Measurements from ENCODE around the gene C6orf15.
A peak's percentile ranks its signal among the peaks of the same experiment; 100 is the strongest.

The C6orf15 gene

GRCh38 chr6:31112478-31112877, at the start of gene C6orf15:
Gene C6orf15 (minus strand): TSS chr6:31112575. CDS start chr6:31112555, 20 bp downstream.
- no peak for DNase-seq

DNA sequence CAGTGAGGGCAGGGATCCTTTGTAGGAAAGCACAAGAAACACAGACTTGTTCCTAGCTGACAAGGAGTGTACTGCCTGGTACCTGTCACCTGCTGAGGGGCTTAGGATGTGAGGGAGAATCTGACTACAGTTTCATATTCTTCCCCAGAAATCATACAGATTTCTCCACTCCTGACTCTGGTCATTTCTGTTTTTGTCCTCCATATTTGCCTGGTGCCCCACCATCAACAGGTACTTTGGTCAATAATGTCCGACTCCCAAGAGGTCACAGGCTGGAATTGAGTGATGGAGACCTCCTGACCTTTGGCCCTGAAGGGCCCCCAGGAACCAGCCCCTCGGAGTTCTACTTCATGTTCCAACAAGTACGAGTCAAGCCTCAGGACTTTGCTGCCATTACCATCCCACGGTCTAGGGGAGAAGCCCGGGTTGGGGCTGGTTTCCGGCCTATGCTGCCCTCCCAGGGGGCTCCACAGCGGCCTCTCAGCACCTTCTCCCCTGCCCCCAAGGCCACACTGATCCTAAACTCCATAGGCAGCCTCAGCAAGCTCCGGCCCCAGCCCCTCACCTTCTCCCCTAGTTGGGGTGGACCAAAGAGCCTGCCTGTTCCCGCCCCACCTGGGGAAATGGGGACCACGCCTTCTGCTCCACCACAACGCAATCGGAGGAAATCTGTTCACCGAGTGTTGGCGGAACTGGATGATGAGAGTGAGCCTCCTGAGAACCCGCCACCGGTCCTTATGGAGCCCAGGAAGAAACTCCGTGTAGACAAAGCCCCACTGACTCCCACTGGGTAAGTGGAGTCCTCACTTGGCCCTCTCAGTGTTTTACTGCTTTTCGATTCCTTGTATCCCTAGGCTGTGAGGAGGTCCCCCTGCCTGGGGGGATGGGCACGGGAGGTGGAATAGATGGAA, 49.1 kb upstream of the C6orf15 start:
- no peak for DNase-seq

- peak; percentile 52 for DNase-seq
Measured at GRCh38 chr6:31158863-31159855, 46.8 kb upstream of the C6orf15 start.

DNA sequence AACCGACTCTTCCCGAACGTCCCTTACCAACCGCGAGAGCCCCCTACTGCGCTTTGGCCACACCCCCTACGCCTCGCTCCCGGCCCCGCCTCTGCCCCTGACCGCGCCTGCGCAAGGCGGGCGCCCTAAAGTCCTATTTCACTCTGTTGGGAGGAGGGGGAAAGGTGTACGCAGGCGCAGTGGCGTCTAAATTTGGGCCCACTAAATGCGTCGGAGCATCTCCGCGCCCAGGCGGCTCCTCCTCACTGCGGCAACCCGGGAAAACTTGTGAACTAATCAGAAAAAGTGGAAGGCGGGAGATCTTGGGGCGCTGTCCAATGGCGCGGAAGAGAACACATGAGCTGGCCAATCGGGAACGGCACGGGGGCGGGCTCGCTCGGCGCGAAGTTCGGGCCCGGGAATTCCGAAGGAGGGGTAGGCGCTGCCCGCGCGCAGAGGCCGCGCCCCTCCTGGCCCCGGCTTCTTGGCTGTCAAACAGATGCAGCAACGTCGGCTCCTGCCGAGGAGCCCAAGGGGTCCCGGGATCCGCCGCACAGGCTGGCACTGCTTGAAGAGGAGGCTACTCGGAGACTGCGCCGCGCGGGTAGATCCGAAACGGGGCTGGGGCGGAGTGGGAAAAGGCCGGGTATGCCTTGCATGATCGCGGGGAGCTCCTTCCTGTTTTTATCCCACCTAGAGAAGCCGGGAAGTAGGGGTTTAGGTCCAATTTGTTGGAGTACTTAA, 45.9 kb upstream of the C6orf15 start, which contains the start of gene TCF19:
Gene TCF19, plus strand, starts transcription at position 450 of the 723 bp plus-strand sequence. CDS start 881 bp downstream, outside the sequence.
- DNase-seq, result peak; percentile 100

DNA sequence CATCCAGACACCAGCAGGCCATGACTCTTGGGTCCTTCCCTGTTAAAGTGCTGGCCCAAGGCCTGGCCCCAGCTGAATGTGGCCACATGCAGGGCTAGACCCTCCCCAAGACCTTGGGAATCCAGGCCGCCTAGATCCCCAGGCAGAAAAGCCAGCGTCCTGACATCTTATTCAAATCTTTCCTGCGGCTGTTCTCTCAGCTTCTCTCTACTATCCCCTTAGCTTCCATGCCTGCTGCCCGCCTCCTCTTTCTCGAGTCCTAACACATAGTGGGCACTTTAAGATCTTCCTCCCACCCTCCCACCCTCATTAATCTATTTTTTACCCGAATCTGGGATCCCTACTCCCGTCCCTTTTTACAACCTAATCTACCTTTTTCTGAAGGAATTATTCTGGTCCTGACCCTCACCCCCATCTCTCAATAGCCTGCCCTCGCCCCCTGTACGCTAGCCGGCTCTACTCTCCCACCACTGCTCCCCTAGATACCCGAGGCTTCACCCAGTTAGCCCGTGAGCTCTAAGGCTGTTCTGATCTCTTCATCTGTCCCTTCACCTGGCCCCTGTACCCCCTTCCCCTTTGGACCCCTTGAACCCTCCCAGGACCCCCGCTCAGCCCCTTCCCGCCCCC, 45.3 kb upstream of the C6orf15 start, which contains the start of gene CCHCR1:
Gene CCHCR1, minus strand, starts transcription at position 290 of the 627 bp plus-strand sequence. Its CDS starts 202 bp downstream, at position 88.
- no peak for DNase-seq

DNA sequence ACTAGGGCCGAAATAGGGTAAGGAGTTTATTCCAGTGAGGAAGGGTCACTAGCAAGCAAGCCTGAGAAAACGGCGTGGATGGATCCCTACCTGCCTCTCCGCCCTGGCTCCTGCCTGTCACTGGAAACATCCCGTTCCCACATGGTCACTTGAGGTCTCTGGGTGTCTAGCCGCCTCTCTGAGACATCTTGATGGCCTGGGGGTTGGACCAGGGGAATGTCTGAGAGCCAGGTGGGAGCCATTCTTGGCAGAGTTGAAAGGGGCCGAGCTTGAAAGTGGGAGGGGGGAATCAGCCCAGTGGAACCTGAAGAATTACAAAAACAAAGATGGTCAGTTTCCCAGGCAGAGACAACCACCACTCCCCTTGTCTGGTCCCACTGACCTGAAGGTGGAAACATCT, 44.3 kb upstream of the C6orf15 start:
- DNase-seq, result no peak

- no peak for DNase-seq
Measured at GRCh38 chr6:31154436-31154835, 42.1 kb upstream of the C6orf15 start.

DNA sequence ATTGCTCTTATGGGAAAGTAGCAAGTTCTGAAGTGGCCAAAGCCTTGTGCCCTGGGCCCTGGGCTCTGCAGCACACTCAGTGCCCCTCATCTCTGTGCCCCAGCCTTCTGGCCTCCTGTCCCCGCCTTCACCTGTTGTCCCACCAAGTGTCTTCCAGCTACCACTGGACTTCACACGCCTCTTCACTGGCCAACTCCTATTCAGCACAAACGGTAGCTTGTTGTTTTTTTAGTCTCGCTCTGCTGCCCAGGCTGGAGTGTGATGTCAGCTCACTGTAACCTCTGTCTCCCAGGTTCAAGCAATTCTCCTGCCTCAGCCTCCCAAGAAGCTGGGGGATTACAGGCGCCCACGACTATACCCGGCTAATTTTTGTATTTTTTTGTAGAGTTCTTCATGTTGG, 40.4 kb upstream of the C6orf15 start:
- DNase-seq, result no peak

GRCh38 chr6:31149827-31150447, 37.6 kb upstream of the C6orf15 start:
- no peak for DNase-seq

DNA sequence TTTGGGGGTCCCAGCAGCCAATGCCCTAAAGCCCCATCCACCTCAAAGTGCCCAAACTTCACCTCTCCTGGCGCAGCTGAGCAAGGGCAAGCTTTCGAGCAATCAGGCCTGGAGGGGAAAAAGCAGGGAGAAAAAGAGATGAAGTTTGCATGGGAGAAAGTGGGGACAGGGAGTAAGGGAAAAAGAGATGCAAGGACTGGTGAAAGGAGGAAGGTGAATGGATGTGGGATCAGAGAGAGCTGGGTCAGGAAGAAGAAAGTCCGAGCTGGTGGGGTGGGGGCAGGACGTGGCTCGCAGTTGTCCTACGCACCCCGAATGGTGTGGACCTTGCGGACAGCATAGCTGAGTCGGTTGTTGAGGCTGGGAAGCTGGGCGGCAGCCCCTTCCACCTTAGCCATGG, 33.0 kb upstream of the C6orf15 start:
- DNase-seq, result no peak

DNA sequence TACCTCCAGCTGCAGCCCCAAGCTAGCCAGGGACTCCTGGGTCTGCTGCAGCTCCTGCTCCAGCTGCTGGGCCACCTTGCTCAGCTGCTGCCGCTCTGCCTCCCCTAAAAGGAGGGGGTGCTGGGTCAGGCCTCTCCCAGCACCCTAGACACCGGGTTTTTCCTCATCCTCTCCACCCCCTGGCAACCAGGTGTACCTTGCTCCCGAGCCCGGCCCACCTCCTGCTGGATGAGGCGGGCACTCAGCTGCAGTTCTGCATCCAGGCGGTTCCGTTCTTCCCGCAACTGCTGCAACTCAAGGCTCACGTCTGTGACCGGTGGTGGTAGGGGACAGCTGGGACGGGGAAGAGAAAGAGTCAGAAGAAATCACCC, 32.6 kb upstream of the C6orf15 start:
- no peak for DNase-seq

DNA sequence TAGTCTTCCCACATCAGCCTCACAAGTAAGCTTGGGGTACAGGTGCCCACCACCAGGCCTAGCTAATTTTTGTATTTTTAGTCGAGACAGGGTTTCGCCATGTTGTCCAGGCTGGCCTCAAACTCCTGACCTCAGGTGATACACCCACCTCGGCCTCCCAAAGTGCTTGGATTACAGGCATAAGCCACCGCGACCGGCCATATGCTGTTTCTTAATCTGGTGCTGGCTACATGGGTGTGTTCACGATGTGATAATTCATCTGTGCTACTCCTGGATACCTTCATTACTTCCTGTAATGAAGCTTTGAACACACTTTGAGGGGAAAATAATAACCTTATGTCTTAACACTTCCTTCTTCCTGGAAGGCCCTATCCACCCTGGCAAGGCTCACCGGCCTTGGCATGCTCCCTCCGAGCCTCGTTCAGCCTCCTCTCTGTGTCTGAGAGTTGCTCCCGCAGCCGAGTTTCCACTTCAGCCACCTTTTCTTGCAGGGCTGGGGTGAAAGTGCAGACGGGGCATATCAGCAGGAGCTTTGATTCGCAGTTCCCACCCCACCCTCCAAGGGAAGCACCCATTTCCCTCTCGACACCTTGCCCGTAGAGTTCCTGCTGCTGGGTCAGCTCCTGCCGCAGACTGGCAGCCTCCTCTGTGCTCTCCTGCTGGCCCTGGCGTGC, 32.1 kb upstream of the C6orf15 start:
- DNase-seq, result no peak

GRCh38 chr6:31143148-31143547, 30.8 kb upstream of the C6orf15 start:
- DNase-seq, result no peak

DNA sequence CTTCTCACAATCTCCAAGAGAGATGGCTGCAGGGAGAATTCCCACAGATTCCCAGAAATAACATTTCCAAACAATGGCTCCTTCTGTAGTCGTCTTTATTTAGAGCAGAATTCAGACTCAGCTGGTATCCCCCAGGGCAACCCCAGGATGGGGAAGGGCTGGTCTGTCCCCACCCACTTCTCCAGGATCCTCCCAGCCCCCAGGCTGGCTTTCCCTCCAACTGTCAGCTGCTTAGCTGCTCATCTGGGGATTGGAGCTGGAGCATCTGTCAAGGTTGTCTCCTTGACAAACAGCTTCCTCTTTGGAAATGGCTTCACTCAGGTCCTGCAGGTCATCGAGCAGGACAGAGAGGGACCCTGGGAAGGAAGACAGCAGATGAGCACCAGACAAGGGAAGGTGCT, 30.0 kb upstream of the C6orf15 start:
- DNase-seq, result no peak

GRCh38 chr6:31140643-31141042, 28.3 kb upstream of the C6orf15 start:
- no peak for DNase-seq

GRCh38 chr6:31139599-31139998, 27.2 kb upstream of the C6orf15 start:
- no peak for DNase-seq

DNA sequence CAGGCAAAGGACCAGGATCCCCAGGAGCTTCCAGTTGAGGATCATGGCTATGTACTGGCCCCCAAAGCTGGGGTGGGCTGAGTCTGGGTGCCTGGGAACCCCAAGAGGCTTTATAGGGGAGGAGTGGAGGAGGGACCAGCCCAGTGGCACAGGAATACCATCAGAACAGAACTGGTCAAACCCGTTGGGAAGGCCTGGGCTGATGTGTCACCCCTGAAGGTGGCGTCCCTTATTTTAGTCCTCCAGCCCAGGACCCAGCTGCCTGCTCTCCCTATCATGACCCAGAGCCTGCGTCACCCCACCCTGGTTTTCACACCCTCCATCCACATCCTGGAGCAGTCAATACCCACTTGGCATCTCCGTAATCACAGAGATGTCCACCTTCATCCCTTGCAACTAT, 26.6 kb upstream of the C6orf15 start, which contains the start of gene PSORS1C2:
Gene PSORS1C2, minus strand, starts transcription at position 85 of the 400 bp plus-strand sequence. Its CDS starts 40 bp downstream, at position 45.
- no peak for DNase-seq

- no peak for DNase-seq
Measured at GRCh38 chr6:31135710-31136109, 23.3 kb upstream of the C6orf15 start.

DNA sequence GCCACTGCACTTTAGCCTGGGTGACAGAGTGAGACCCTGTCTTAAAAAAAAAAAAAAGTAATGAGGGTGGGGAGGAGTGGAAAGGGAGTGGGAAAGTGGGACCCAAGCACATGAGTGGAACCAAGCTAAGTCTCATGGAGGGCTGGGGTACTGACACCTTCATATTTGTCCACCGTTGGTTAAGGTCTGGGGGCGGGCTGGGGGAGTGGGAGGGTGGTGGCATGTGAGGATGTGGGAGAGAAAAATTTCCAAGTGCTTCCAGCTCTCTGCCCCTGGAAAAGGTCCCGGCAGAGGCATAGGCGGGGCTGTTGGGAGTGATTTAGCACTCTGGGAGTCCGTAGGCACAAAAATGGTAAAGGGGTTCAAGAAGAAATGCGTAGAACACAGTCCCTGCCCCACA, 20.4 kb upstream of the C6orf15 start:
- no peak for DNase-seq

DNA sequence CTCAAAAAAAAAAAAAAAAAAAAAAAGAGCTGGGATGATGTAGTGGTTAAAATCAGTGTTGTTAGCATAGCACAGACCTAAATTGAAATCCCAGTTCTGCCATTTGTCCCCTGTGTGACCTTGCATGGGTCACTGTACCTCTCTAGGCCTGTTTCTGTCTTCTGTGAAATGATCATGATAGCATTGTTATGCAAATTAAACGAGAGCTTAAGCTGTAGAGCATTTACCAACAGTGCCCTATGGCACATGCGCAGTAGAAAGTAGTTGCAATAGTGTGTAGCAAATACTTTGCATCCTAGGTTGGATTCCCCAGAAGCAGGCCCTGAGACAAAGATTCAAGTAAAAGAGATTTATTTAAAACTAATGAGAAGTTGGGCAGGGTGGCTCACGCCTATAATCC, 19.2 kb upstream of the C6orf15 start:
- no peak for DNase-seq

- DNase-seq, result no peak
Measured at GRCh38 chr6:31130751-31131150, 18.4 kb upstream of the C6orf15 start.
